AG08396 (cell line): ENCODE data around the gene TMEM52.

Experiments used
- DNase-seq: peaks from one replicate; pipeline ENCODE4 v3.0.0; 2012; ENCODE audit warnings: low spot score, mixed read lengths

TMEM52 gene

GRCh38 chr1:1872329-1872994 is 46.6 kb downstream of the TMEM52 start:
- no peak for DNase-seq

GRCh38 chr1:1869469-1869868 is 49.6 kb downstream of the TMEM52 start:
- no peak for DNase-seq
